Activated CD4-positive, alpha-beta T cell treated with anti-CD3 and anti-CD28 coated beads, Interleukin-2, amount 50 U/mL, for 48 hours (primary cell): Measurements from ENCODE around the gene RNU1-3.
A peak's percentile ranks its signal among the peaks of the same experiment; 100 is the strongest.
"Not testable (repeated sequence)": the region's sequence is repeated elsewhere in the genome, so short reads cannot be mapped to it uniquely, and the experiment has no call there.

ENCODE experiments used
- DNase-seq, 2 experiments: peaks; one replicate each; pipeline ENCODE4 v3.0.0-alpha.2; 2020

Gene RNU1-3

GRCh38 chr1:16651560-16651959 lies 15.2 kb downstream of the RNU1-3 start:
- DNase-seq, result not testable (repeated sequence)

GRCh38 chr1:16649960-16650359 lies 16.8 kb downstream of the RNU1-3 start:
- peak in 1 of 2 experiments; percentile 2 for DNase-seq

- peak in 1 of 2 experiments; percentile 2 for DNase-seq
These were observed 17.4 kb downstream of the RNU1-3 start for GRCh38 chr1:16649390-16649789.

- not testable (repeated sequence) for DNase-seq
These were observed 18.0 kb downstream of the RNU1-3 start for GRCh38 chr1:16648756-16649155.

- not testable (repeated sequence) for DNase-seq
These were observed 18.5 kb downstream of the RNU1-3 start for GRCh38 chr1:16648250-16648649.

- DNase-seq, result peak; percentile 25 to 32
These were observed 19.3 kb downstream of the RNU1-3 start for GRCh38 chr1:16647179-16648176.

- not testable (repeated sequence) for DNase-seq
These were observed 20.0 kb downstream of the RNU1-3 start for GRCh38 chr1:16646716-16647115.

GRCh38 chr1:16646061-16646664 lies 20.6 kb downstream of the RNU1-3 start:
- DNase-seq, result peak in 1 of 2 experiments; percentile 2

GRCh38 chr1:16645271-16646060 lies 21.3 kb downstream of the RNU1-3 start:
- not testable (repeated sequence) for DNase-seq

- DNase-seq, result peak; percentile 98 to 99
These were observed 22.1 kb downstream of the RNU1-3 start for GRCh38 chr1:16644482-16645270.

GRCh38 chr1:16644193-16644481 lies 22.6 kb downstream of the RNU1-3 start:
- DNase-seq, result no peak

- peak in 1 of 2 experiments; percentile 11 for DNase-seq
These were observed 23.1 kb downstream of the RNU1-3 start for GRCh38 chr1:16643476-16644192.

- peak in 1 of 2 experiments; percentile 9 for DNase-seq
These were observed 23.7 kb downstream of the RNU1-3 start for GRCh38 chr1:16643001-16643411.

GRCh38 chr1:16642025-16642966 lies 24.5 kb downstream of the RNU1-3 start:
- peak in 1 of 2 experiments; percentile 2 for DNase-seq

GRCh38 chr1:16641159-16641975 lies 25.4 kb downstream of the RNU1-3 start:
- DNase-seq, result not testable (repeated sequence)

GRCh38 chr1:16639091-16640031 lies 27.4 kb downstream of the RNU1-3 start:
- DNase-seq, result peak in 1 of 2 experiments; percentile 2

- peak in 1 of 2 experiments; percentile 3 for DNase-seq
These were observed 28.6 kb downstream of the RNU1-3 start for GRCh38 chr1:16637941-16638778.
